Ascending aorta (tissue), 2 donors: ENCODE measurements around the gene CCL17. TPM values are rescaled to one million over a fixed set of nuclear protein-coding genes. Genes with fewer than 3 reads are reported as not detected.
"Not testable (repeated sequence)": the region's sequence is repeated elsewhere in the genome, so short reads cannot be mapped to it uniquely, and the experiment has no call there.

Source experiments
- DNase-seq, 2 donors: peaks; one replicate each; pipeline ENCODE4 v3.0.0-alpha.2; 2019; ENCODE audit warnings: low spot score in 2 of 2
- H3K27ac ChIP-seq, 2 donors: fragments of 200-600 bp; sonication (generic); one replicate each; pipeline ENCODE4 v1.5.1; 2016 to 2017; ENCODE audit warnings: mild to moderate bottlenecking in 1 of 2
- H3K27me3 ChIP-seq: fragments of 200-600 bp; sonication (generic); one replicate; pipeline ENCODE4 v1.5.1; 2017
- H3K36me3 ChIP-seq, 2 donors: fragments of 200-600 bp; sonication (generic); one replicate each; pipeline ENCODE4 v1.5.1; 2016
- H3K4me1 ChIP-seq, 2 donors: fragments of 200-600 bp; sonication (generic); one replicate each; pipeline ENCODE4 v1.5.1; 2016 to 2017; ENCODE audit warnings: mild to moderate bottlenecking in 1 of 2
- H3K4me3 ChIP-seq, 2 donors: fragments of 200-600 bp; sonication (generic); one replicate each; pipeline ENCODE4 v1.5.1; 2016 to 2017; ENCODE audit warnings: mild to moderate bottlenecking in 1 of 2
- H3K9me3 ChIP-seq, 2 donors: fragments of 200-600 bp; sonication (generic); one replicate each; pipeline ENCODE4 v1.5.1; 2016
- CTCF ChIP-seq, 3 experiments: fragments of 200-600 bp in 2 of 3; fragments of 450-650 bp in 1 of 3; sonication (generic) in 2 of 3; IDR thresholded peaks; one replicate each; pipeline ENCODE4 v1.5.1; 2016 to 2019; ENCODE audit warnings: antibody characterized with exemption in 3 of 3, mild to moderate bottlenecking in 1 of 3, moderate library complexity in 1 of 3
- intact Hi-C: fragments of 100-400 bp; cut with DNase I; formaldehyde crosslinking; loops from one replicate; pipeline ENCODE4 v1.15.1; 2023
- total RNA-seq: library from RNA; depleted of rRNA; stranded (reverse); fragments of >200 nt; gene quantifications from one replicate; pipeline ENCODE4 v1.1.0, GENCODE V29; 2016

Gene CCL17
- total RNA-seq, 1 donor from 2014 or later: not detected

DNA sequence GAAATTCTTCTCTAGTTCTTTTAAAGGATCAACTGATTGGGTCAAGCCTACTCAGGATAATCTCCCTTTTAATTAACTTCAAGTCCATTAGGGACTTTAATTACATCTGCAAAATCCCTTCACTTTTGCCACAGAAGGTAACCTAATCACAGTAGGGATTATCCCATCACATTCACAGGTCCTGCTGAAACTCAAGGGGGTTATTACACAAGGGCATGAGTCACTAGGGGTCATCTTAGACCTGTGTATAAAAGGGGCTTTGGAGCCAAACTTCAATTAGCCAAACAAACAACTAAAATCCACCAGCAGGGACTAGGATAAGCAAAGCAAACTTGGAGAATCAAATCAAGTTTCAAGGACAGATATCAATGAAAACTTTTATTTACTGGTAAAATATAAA, 23.3 kb downstream of the CCL17 start:
- Histone ChIP-seq H3K27me3 (no peaks in the 10 kb centered on the region), H3K27ac (no peak overlapping the region), H3K9me3 (no peaks in the 10 kb centered on the region), H3K4me1 (no peaks in the 10 kb centered on the region), H3K4me3 (no peak overlapping the region), H3K36me3 (peaks cover 41 to 52% of the 10 kb centered on the region in 2 donors)
- TF ChIP-seq CTCF (IDR thresholded peaks at IDR 0.05): no peak
- DNase-seq: no peak
- intact Hi-C loops: no loop called here

DNA sequence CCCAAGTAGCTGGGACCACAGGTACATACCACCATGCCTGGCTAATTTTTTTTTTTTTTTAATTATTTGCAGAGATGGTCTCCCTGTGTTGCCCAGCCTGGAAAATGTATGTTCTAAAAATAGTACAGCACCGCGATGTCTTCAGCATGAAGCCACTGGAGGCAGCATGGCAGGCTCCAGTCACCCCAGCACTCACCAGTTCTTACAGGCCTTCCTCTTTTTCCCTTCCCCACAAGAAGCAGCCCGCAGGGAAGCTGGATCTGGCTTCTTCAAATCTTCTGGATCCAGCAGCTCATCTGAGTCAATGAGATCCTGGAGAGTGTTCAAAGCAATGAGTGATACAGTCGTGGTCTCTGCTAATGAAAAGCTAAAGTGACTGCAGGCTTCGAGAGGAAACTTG, 26.4 kb downstream of the CCL17 start:
- Histone ChIP-seq H3K36me3 (peaks cover 70 to 83% of the 10 kb centered on the region in 2 donors), H3K4me1 (no peaks in the 10 kb centered on the region), H3K9me3 (no peaks in the 10 kb centered on the region), H3K27me3 (no peaks in the 10 kb centered on the region), H3K4me3 (no peak overlapping the region), H3K27ac (no peak overlapping the region)
- no peak for DNase-seq
- intact Hi-C loops: no loop called here
- no peak for TF ChIP-seq CTCF (IDR thresholded peaks at IDR 0.05)

DNA sequence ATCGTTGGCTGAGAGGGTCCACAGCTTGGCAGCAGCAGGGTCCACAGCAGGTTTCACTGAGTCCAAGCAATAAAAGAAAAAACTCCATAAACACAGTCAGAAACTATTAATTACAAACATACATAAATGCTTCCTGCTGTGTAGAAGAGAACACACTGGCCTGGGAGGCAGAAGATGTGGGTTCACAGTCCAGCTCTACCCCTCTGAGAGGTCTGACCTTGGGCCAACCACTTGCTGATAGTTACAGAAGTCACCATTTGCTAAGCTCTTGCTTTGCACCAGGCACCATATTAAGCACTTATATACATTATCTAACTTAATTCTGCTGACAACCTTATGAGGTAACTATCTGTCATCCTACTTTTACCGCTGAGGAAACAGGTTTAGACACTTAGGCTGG, 27.9 kb downstream of the CCL17 start:
- Histone ChIP-seq H3K4me3 (no peak overlapping the region), H3K27me3 (no peaks in the 10 kb centered on the region), H3K4me1 (no peaks in the 10 kb centered on the region), H3K27ac (no peak overlapping the region), H3K9me3 (no peaks in the 10 kb centered on the region), H3K36me3 (peaks cover 80 to 90% of the 10 kb centered on the region in 2 donors)
- TF ChIP-seq CTCF (IDR thresholded peaks at IDR 0.05): no peak
- no peak for DNase-seq
- intact Hi-C loops: no loop called here

DNA sequence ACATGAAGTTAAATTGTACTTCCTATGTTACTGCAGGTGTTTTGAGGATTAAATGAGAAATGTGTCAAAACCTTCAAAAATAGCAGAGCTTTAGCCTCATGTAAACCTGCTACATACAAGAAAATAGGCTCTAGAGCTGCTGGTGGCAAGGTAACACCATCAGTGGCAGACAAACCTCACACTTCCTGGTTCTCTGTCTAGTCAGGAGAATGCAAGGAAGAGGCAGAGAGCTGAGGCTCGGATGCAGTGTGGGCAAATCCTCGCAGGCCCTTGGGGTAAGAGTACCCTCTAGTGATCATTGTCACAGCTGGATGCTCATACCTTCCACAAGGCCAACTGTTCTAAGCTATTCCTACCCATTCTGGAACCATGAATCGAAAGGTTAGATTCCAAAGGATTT, 28.4 kb downstream of the CCL17 start:
- Histone ChIP-seq H3K4me3 (no peak overlapping the region), H3K27ac (no peak overlapping the region), H3K27me3 (no peaks in the 10 kb centered on the region), H3K9me3 (no peaks in the 10 kb centered on the region), H3K4me1 (no peaks in the 10 kb centered on the region), H3K36me3 (peaks cover 81 to 92% of the 10 kb centered on the region in 2 donors)
- intact Hi-C loops: no loop called here
- no peak for DNase-seq
- TF ChIP-seq CTCF (IDR thresholded peaks at IDR 0.05): no peak

DNA sequence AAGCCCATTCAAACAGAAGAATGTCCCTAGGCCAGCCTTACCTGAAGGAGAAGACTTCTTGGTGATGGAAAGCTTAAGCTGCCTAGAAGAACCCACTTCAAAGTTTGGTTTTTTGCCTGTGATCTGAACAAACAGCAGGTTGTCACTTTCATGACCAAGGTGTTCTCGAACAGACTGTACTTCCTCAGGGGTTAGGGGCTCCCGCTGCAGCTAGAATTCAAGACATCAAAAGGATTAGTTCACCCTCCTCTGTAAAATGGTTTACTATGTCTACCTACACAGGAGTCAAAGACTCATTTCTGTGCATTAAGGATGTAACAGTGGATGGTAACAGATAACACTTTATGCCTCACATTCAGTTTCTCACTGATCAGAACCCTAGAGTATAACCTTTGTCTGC, 29.4 kb downstream of the CCL17 start:
- no peaks in the 10 kb centered on the region for H3K27me3 ChIP-seq
- peaks cover 72 to 91% of the 10 kb centered on the region in 2 donors for H3K36me3 ChIP-seq
- intact Hi-C loops: no loop called here
- H3K4me3 ChIP-seq: no peak overlapping the region
- H3K27ac ChIP-seq: no peak overlapping the region
- H3K9me3 ChIP-seq: no peaks in the 10 kb centered on the region
- DNase-seq: no peak
- TF ChIP-seq CTCF (IDR thresholded peaks at IDR 0.05): no peak
- no peaks in the 10 kb centered on the region for H3K4me1 ChIP-seq

DNA sequence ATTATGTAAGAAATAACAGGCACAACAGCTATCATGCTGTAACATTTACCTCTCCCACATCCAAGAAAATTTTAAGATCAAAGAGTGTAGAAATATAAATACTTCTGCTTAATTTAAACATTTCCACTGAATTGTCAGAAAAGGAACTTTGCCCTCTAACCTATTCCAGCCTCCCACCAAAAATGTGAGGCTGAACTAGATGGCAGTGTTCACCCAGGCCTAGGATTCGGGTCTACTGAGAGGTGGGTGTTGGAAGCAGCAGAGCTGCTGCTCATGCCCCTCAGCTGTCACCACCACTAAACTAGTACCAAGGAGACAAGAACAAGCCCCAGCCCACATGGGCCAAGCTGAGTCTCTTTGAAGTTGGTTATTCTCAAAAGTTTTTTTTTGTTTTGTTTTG, 31.3 kb downstream of the CCL17 start:
- TF ChIP-seq CTCF (IDR thresholded peaks at IDR 0.05): no peak
- Histone ChIP-seq H3K27me3 (no peaks in the 10 kb centered on the region), H3K36me3 (peaks cover 62 to 89% of the 10 kb centered on the region in 2 donors), H3K27ac (no peak overlapping the region), H3K4me1 (no peaks in the 10 kb centered on the region), H3K9me3 (no peaks in the 10 kb centered on the region), H3K4me3 (no peak overlapping the region)
- no peak for DNase-seq
- intact Hi-C loops: no loop called here

GRCh38 chr16:57439947-57440346, 35.4 kb downstream of the CCL17 start:
- H3K36me3 ChIP-seq: peaks cover 22 to 51% of the 10 kb centered on the region in 2 donors
- intact Hi-C loops: loop anchor here (10.0 kb wide), 1 partner anchor 295 kb away; the partner anchor contains the start of gene KATNB1
- not testable (repeated sequence) for DNase-seq, H3K27me3 ChIP-seq, H3K27ac ChIP-seq, H3K4me1 ChIP-seq, H3K4me3 ChIP-seq, H3K9me3 ChIP-seq

GRCh38 chr16:57440551-57440950, 36.0 kb downstream of the CCL17 start:
- H3K36me3 ChIP-seq: peaks cover 16 to 45% of the 10 kb centered on the region in 2 donors
- not testable (repeated sequence) for H3K4me3 ChIP-seq, DNase-seq, H3K9me3 ChIP-seq, H3K27ac ChIP-seq, H3K4me1 ChIP-seq, H3K27me3 ChIP-seq
- intact Hi-C loops: loop anchor here (10.0 kb wide), 1 partner anchor 294 kb away; the partner anchor contains the start of gene KATNB1
